NCI-H345 (cell line): ENCODE results near the gene USP7.
"Not testable (repeated sequence)": the region's sequence is repeated elsewhere in the genome, so short reads cannot be mapped to it uniquely, and the experiment has no call there.

Experiments
- DNase-seq: peaks from one replicate; lab custom pipeline; 2025; lab: John Stamatoyannopoulos, UW

Gene USP7

GRCh38 chr16:8877894-8878522 lies 85.7 kb downstream of the USP7 start:
- no peak for DNase-seq

DNA sequence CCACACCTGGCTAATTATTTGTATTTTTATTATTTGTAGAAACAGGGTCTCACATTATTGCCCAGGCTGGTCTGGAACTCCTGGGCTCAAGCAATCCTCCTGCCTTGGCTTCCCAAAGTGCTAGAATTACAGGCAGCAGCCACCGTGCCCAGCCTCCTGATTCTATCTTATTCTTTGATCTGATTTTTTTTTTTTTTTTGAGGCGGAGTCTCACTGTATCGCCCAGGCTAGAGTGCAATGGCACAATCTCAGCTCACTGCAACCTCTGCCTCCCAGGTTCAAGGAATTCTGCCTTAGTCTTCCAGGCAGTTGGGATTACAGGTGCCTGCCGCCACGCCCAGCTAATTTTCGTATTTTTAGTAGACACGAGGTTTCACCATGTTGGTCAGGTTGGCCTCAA lies 88.4 kb downstream of the USP7 start:
- not testable (repeated sequence) for DNase-seq

GRCh38 chr16:8874388-8874787 lies 89.3 kb downstream of the USP7 start:
- no peak for DNase-seq

GRCh38 chr16:8873866-8874195 lies 89.9 kb downstream of the USP7 start:
- DNase-seq, result not testable (repeated sequence)

DNA sequence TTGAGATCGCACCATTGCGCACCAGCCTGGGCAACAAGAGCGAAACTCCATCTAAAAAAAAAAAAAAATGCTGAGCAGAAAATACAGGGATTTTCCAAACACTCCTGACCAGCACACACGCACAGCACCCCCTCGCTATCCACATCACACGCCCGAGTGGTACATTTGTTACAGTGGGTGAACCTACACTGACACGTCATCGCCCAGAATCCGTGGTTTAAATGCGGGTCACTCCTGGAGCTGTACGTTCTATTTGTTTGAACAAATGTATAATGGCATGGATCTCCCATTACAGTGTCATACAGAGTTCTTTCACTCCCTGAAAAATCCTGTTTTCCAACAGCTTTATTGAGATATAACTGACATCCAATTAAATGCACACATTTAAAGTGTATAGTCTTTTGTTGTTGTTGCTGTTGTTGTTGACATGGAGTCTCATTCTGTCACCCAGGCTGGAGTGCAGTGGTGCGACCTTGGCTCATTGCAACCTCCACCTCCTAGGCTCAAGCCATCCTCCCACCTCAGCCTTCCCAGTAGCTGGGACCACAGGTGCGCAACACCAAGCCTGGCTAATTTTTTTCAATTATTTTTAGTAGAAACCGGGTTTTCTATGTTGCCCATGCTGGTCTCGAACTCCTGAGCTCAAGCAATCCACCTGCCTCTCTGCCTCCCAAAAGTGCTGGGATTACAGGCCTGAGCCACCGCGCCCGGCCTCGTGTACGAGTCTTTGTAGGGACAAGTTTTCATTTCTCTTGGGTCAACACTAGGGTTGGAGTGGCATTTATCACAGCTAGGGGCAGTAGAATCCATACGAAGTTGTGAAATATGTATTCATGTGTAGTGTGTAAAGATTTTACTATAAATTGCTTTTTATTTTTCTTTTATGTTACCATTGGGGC lies 90.5 kb downstream of the USP7 start:
- no peak for DNase-seq

GRCh38 chr16:8872071-8872470 lies 91.6 kb downstream of the USP7 start:
- no peak for DNase-seq

DNA sequence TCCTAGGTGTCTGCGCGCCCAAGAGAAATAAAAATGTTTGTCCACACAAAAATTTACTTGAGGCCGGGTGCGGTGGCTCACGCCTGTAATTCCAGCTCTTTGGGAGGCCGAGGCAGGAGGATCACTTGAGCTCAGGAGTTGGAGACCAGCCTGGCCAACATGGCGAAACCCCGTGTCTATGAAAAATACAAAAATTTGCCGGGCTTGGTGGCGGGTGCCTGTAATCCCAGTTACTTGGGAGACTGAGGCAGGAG lies 93.8 kb downstream of the USP7 start:
- DNase-seq, result not testable (repeated sequence)

GRCh38 chr16:8869212-8869987 lies 94.3 kb downstream of the USP7 start:
- DNase-seq, result no peak

DNA sequence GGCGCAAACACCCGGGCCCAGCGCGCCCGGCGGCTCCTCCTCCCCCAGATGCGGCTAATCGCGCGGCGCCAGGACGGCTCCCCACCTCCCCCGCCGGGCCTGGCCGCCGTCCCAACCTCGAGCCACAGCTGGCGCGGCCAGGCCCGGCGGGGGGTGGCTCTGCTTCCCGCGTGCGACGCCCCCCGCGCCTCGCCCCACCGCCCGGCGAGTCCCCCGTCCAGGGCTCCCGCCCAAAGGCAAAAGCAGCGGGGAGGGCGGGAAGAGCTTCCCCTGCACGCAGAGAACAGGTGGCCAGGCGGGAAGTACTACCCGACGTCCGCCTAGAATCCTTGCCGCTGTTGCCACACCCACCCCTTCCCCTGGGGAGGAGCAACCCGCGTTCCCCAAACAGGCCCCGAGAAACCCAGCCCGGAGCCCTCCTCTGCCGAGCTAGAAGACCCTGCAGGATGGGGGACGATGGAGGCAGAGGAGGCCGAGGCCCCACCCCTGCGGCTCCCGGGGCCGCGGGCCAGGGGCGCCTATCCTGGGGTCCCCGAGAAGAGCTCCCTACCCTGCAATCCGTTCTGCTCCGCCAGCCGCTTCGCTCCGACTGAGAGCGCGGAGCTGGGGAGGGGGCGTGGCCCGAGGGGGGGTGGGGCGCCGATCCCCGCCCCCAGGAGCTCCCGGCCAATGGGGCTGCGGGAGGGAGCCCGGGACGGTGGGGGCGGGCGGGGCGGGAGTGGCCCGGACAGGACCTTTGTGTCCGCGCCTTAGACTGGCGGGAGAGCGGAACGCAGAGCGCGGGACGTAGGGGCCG lies 95.1 kb downstream of the USP7 start, which contains the start of gene CARHSP1:
CARHSP1 (minus strand) TSS at position 591 of the 796 bp plus-strand sequence. CDS start 9,678 bp downstream, outside the sequence.
- peak; percentile 94 for DNase-seq

DNA sequence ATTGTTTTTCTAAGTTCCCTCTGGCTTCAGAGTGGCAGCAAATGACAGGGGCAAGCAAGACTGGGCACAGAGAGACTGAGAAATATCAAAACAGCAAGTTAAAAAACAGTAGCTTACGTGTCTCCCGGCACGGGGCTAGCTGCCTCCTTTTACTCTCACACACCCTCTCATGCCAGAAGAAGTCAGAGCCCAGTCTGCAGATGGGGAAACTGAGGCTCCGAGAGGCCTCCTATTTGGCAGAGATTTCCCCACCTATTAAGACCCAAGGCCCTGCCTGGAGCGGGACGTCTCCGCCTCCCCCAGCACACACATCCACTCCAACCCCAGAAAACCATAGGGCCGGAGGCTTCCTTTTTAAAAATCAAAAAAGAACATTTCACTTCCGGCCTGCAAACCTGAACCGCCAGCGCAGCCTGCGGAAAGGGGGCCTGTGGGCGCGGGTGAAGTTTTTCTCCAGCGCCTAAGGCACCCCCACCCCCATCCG lies 95.7 kb downstream of the USP7 start:
- DNase-seq, result no peak

GRCh38 chr16:8867216-8867931 lies 96.3 kb downstream of the USP7 start:
- DNase-seq, result peak; percentile 51

GRCh38 chr16:8866884-8867215 lies 96.9 kb downstream of the USP7 start:
- DNase-seq, result no peak

GRCh38 chr16:8866118-8866883 lies 97.4 kb downstream of the USP7 start:
- DNase-seq, result no peak

- no peak for DNase-seq
Observed at GRCh38 chr16:8865145-8865882, 98.4 kb downstream of the USP7 start.

DNA sequence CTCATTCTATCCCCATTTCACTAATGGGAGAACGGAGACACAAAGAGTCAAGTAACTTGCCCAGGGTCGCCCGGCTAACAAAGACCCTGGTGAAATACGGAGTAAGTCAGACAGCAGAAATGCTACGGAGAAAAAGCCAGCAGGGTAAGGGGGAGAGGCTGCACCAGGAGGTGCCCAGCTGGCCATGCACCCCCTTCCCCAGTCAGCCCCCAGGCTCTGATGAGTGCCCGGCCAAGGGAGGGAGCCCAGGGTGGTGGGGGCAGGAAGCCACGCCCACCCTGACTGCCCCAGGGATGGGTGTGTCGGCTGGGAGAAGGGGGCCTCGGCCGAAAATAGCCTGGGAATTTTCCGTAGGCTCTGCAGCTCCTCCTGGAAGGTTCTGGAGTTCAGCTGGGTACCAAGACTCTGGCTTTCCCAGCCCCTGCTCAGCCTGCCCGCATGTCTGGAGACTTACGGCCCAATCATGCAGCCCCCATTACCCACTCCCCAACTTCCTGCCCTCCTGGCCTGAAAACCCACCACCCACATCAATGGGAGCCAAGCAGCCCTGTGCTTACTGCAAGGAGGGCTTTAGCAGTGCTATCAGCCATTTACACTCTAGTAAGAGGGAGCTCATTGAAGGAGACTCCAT lies 99.1 kb downstream of the USP7 start:
- DNase-seq, result no peak

GRCh38 chr16:8863594-8864424 lies 99.9 kb downstream of the USP7 start:
- DNase-seq, result no peak

DNA sequence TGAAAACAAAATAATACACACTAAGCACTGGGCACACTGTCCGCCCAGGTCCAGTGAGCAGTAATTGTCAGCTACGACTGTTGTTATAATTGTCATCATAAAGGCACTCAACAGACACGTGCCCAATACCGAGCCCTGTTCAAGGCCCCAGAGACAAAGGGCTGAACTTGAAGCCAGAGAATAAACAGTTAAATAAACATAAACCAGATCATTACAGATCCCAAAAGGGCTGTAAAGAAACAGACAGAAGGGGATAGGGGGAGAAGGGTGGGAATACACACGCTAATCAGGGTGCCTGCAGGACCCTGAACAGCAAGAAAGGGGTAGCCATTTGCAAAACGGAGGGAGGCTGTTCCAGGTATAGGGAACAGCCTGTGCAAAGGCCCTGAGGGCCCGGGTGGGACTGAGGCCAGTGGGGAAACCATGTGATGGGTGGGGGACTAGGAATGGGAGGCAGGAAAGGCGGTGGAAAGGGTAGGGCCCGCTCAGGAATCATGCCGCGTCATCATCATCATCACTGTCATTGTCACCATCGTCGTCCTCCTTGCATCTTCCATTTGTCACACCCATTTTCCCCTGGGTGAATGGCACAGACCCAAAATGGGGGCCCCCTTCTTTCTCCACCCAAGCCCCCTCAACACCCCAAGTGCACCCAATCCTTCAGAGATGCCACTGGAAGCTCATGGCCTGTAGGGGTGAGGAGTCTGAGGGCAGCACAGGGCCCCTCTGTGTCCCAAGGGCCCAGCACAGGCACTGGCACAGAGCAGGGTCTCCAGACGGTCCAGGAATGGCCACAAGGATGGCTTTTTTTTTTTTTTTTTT lies 101.2 kb downstream of the USP7 start:
- no peak for DNase-seq
